Right lobe of liver (tissue), 4 donors: ENCODE measurements around the gene RSRC1.

Experiments
- CTCF ChIP-seq, 4 donors: fragments of 200-600 bp in 3 of 4; fragments of 450-650 bp in 1 of 4; IDR thresholded peaks; one replicate each; pipeline versions ENCODE4 v1.5.1 to v1.8.0; 2016 to 2022; ENCODE audit warnings: antibody characterized with exemption in 4 of 4, mild to moderate bottlenecking in 2 of 4
- POLR2A ChIP-seq: fragments of 450-650 bp; IDR thresholded peaks from one replicate; pipeline ENCODE4 v1.6.1; 2017; ENCODE audit warnings: antibody characterized with exemption, mild to moderate bottlenecking
- donor health status: DM: no; HTN: no; CAD: no.
- donor health status: DM: no; HTN: no; CAD: no.
- donor health status: DM: no; HTN: yes; CAD: no.

GRCh38 chr3:158354713-158355112, 244.8 kb downstream of the RSRC1 start:
- no peak for TF ChIP-seq CTCF (IDR thresholded peaks at IDR 0.05)
- no peak for TF ChIP-seq POLR2A
